SK-N-SH (cell line): Measurements from ENCODE around the gene MUSK. TPM values are rescaled to one million over a fixed set of nuclear protein-coding genes. Genes with fewer than 3 reads are reported as not detected.

Source experiments
- CTCF ChIA-PET: fragments of 300-600, 350-600 bp; formaldehyde crosslinking; extraction: SDS; loops from one replicate; lab custom pipeline; 2021; lab: Yijun Ruan, JAX
- POLR2A ChIA-PET: fragments of 350-600 bp; sonication (Branson Sonifier 250); formaldehyde crosslinking; extraction: SDS; loops from one replicate; lab custom pipeline; 2020; ENCODE audit warnings: antibody characterized with exemption, inconsistent platforms; lab: Yijun Ruan, JAX
- DNase-seq: peaks from one replicate; pipeline ENCODE4 v3.0.0; 2012
- H2AFZ ChIP-seq: fragments of 200-600 bp; sonication (generic); 2 replicates; pipeline ENCODE4 v1.8.1; 2016; ENCODE audit warnings: antibody characterized with exemption, mild to moderate bottlenecking, low read depth
- H3F3A ChIP-seq: fragments of 200-600 bp; sonication (generic); replicated peaks from 2 replicates; pipeline ENCODE3; 2016; ENCODE audit warnings: antibody characterized with exemption, mild to moderate bottlenecking; ENCODE audit not compliant: insufficient read depth
- H3K27ac ChIP-seq, 2 experiments: fragments of 200-500 bp in 1 of 2; fragments of 200-600 bp in 1 of 2; sonication (Bioruptor generic) in 1 of 2; sonication (generic), shearing (Covaris generic) in 1 of 2; 2 replicates each; pipeline versions ENCODE4 v1.5.1 to v1.6.1; 2014 to 2016; ENCODE audit warnings: low read depth in 2 of 2, inconsistent platforms in 1 of 2, low read length in 1 of 2, mild to moderate bottlenecking in 1 of 2, mixed read lengths in 1 of 2
- H3K27me3 ChIP-seq: fragments of 200-600 bp; sonication (generic), shearing (Covaris generic); 2 replicates; pipeline ENCODE4 v1.6.1; 2016; ENCODE audit warnings: mixed run types; ENCODE audit not compliant: insufficient read depth
- H3K36me3 ChIP-seq, 2 experiments: fragments of 200-500 bp in 1 of 2; fragments of 200-600 bp in 1 of 2; sonication (Bioruptor generic) in 1 of 2; sonication (generic) in 1 of 2; replicated peaks in 1 of 2; 2 replicates each; pipeline versions ENCODE3 to v1.5.1; 2014 to 2016; ENCODE audit warnings: low read length in 1 of 2, mild to moderate bottlenecking in 1 of 2; ENCODE audit not compliant: insufficient read depth in 2 of 2, control insufficient read depth in 1 of 2
- H3K4me1 ChIP-seq, 2 experiments: fragments of 200-500 bp in 1 of 2; fragments of 200-600 bp in 1 of 2; sonication (Bioruptor generic) in 1 of 2; sonication (generic), shearing (Covaris generic) in 1 of 2; 2 replicates each; pipeline versions ENCODE4 v1.5.1 to v1.6.1; 2014 to 2016; ENCODE audit warnings: low read depth in 1 of 2, low read length in 1 of 2, mixed run types in 1 of 2; ENCODE audit not compliant: insufficient read depth in 2 of 2, control insufficient read depth in 1 of 2
- H3K4me2 ChIP-seq: fragments of 200-600 bp; sonication (generic), shearing (Covaris generic); 2 replicates; pipeline ENCODE4 v1.6.1; 2017; ENCODE audit warnings: mixed run types
- H3K4me3 ChIP-seq, 2 experiments: fragments of 200-500 bp in 1 of 2; fragments of 200-600 bp in 1 of 2; sonication (Bioruptor generic) in 1 of 2; sonication (generic), shearing (Covaris generic) in 1 of 2; 2 replicates each; pipeline versions ENCODE4 v1.5.1 to v1.8.1; 2014 to 2016; ENCODE audit warnings: low read depth in 2 of 2, inconsistent platforms in 1 of 2, low read length in 1 of 2, mild to moderate bottlenecking in 1 of 2, mixed read lengths in 1 of 2, moderate library complexity in 1 of 2
- H3K79me2 ChIP-seq: fragments of 200-600 bp; sonication (generic); 2 replicates; pipeline ENCODE4 v1.8.1; 2017; ENCODE audit warnings: mild to moderate bottlenecking; ENCODE audit not compliant: insufficient read depth
- H3K9ac ChIP-seq: fragments of 200-600 bp; sonication (generic); 2 replicates; pipeline ENCODE4 v1.6.1; 2017; ENCODE audit warnings: mixed run types
- H3K9me2 ChIP-seq: fragments of 200-600 bp; sonication (generic); 2 replicates; pipeline ENCODE4 v1.6.1; 2017; ENCODE audit warnings: mixed run types
- H3K9me3 ChIP-seq: fragments of 200-600 bp; sonication (generic); 2 replicates; pipeline ENCODE4 v1.6.1; 2017; ENCODE audit warnings: mixed run types, mild to moderate bottlenecking, moderate library complexity
- H4K20me1 ChIP-seq: fragments of 200-600 bp; sonication (generic); 2 replicates; pipeline ENCODE4 v1.6.1; 2017; ENCODE audit warnings: mild to moderate bottlenecking, mixed run types; ENCODE audit not compliant: insufficient read depth
- CHD2 ChIP-seq: fragments of 150-350 bp; IDR thresholded peaks from 2 replicates; pipeline ENCODE4 v1.6.1; 2018; ENCODE audit warnings: low read length; ENCODE audit not compliant: partially characterized antibody
- EP300 ChIP-seq, 2 experiments: IDR thresholded peaks; 2 replicates each; pipeline versions ENCODE4 v1.4.0 to v1.6.1; 2012; ENCODE audit warnings: borderline replicate concordance in 1 of 2, low read depth in 1 of 2, low read length in 1 of 2
- EZH2phosphoT487 ChIP-seq: fragments of 200-600 bp; sonication (generic); IDR thresholded peaks from 2 replicates; pipeline ENCODE4 v1.6.1; 2017; ENCODE audit warnings: low read depth, mixed run types, mild to moderate bottlenecking, antibody characterized with exemption, moderate library complexity, borderline replicate concordance
- FOSL2 ChIP-seq: IDR thresholded peaks from 2 replicates; pipeline ENCODE4 v1.4.0; 2012; ENCODE audit warnings: low read depth, mild to moderate bottlenecking, moderate library complexity, borderline replicate concordance
- FOXJ3 ChIP-seq: sonication (generic); formaldehyde crosslinking; IDR thresholded peaks from 2 replicates; pipeline ENCODE4 v1.5.1; 2020; ENCODE audit warnings: mild to moderate bottlenecking, missing genetic modification reagents
- FOXM1 ChIP-seq: IDR thresholded peaks from 2 replicates; pipeline ENCODE4 v1.4.0; 2012; ENCODE audit warnings: low read depth, mild to moderate bottlenecking
- GABPA ChIP-seq: IDR thresholded peaks from 2 replicates; pipeline ENCODE4 v1.4.0; 2012; ENCODE audit warnings: low read depth, mild to moderate bottlenecking
- GATA2 ChIP-seq: sonication (generic); formaldehyde crosslinking; IDR thresholded peaks from 2 replicates; pipeline ENCODE4 v1.5.0; 2020; ENCODE audit warnings: mild to moderate bottlenecking, missing genetic modification reagents
- IRF3 ChIP-seq: fragments of 150-350 bp; IDR thresholded peaks from 2 replicates; pipeline ENCODE4 v1.6.1; 2016; ENCODE audit warnings: mild to moderate bottlenecking, low read depth, low read length
- MAX ChIP-seq: IDR thresholded peaks from 2 replicates; pipeline ENCODE4 v1.4.0; 2012; ENCODE audit warnings: low read depth
- NFIC ChIP-seq: IDR thresholded peaks from 2 replicates; pipeline ENCODE4 v1.4.0; 2012; ENCODE audit warnings: borderline replicate concordance
- NRF1 ChIP-seq: IDR thresholded peaks from 2 replicates; pipeline ENCODE4 v1.6.1; 2012; ENCODE audit warnings: low read depth, mild to moderate bottlenecking, low read length
- PBX3 ChIP-seq: IDR thresholded peaks from 2 replicates; pipeline ENCODE4; 2012
- RAD21 ChIP-seq: IDR thresholded peaks from 2 replicates; pipeline ENCODE4 v1.6.1; 2012; ENCODE audit warnings: mild to moderate bottlenecking, low read length
- RFX5 ChIP-seq: IDR thresholded peaks from 2 replicates; pipeline ENCODE4 v1.6.1; 2012; ENCODE audit warnings: mild to moderate bottlenecking, improper control_type of control experiment, low read length
- RXRA ChIP-seq: IDR thresholded peaks from 2 replicates; pipeline ENCODE4 v1.4.0; 2012; ENCODE audit warnings: low read depth, mild to moderate bottlenecking, borderline replicate concordance
- TAF1 ChIP-seq: IDR thresholded peaks from 2 replicates; pipeline ENCODE4 v1.6.1; 2012; ENCODE audit warnings: low read depth, mild to moderate bottlenecking, low read length, moderate library complexity, borderline replicate concordance
- USF1 ChIP-seq: IDR thresholded peaks from 2 replicates; pipeline ENCODE4 v1.4.0; 2012; ENCODE audit warnings: low read depth, borderline replicate concordance
- USF2 ChIP-seq: fragments of 150-350 bp; IDR thresholded peaks from 2 replicates; pipeline ENCODE4 v1.6.1; 2017; ENCODE audit warnings: antibody characterized with exemption, low read length, low read depth, borderline replicate concordance
- ZBTB33 ChIP-seq: IDR thresholded peaks from 2 replicates; pipeline ENCODE4 v1.4.0; 2012; ENCODE audit warnings: low read depth, borderline replicate concordance
- WGBS: methylation state at CpG from one replicate; pipeline ENCODE4 v1.1.6; 2017; ENCODE audit warnings: low lambda C conversion rate; 5-methylcytosine and 5-hydroxymethylcytosine counted together
- polyA plus RNA-seq, 3 experiments: library from polyadenylated mRNA; depleted of rRNA; stranded (reverse); fragments of >200 nt; gene quantifications; 2 replicates each; pipeline ENCODE4 v1.2.3, GENCODE V29; 2012

Gene MUSK
- polyA plus RNA-seq, 1 of the 3 experiments (the other 2 are of a cell fraction), result not detected

- H3F3A ChIP-seq, result peaks cover 18% of the 10 kb centered on the region
- H3K9ac ChIP-seq, result no peak overlapping the region
- no peak overlapping the region for H3K27ac ChIP-seq
- H3K79me2 ChIP-seq, result no peaks in the 10 kb centered on the region
- ChIA-PET CTCF (interaction anchor here (1.3 kb wide), 1 partner anchor 43 kb away, joined by 3 read pairs; no protein-coding TSS in a partner anchor), POLR2A (no interaction called here)
- H3K4me2 ChIP-seq, result no peak overlapping the region
- WGBS, result 77% methylated on average over 6 of the region's 6 CpGs
- H3K36me3 ChIP-seq, result no peaks in the 10 kb centered on the region
- no peaks in the 10 kb centered on the region for H3K9me2 ChIP-seq
- DNase-seq, result no peak
- H3K9me3 ChIP-seq, result no peaks in the 10 kb centered on the region
- H4K20me1 ChIP-seq, result no peaks in the 10 kb centered on the region
- no peak overlapping the region for H2AFZ ChIP-seq
- no peaks in the 10 kb centered on the region for H3K27me3 ChIP-seq
- H3K4me3 ChIP-seq, result no peak overlapping the region
- peaks cover 4 to 5% of the 10 kb centered on the region in 2 experiments; a peak in 3 of 4 replicates for H3K4me1 ChIP-seq
- TF ChIP-seq ZBTB33 (no peak), USF1 (no peak), FOXM1 (no peak), MAX (no peak), GATA2 (CRISPR knock-in tag) (no peak), GABPA (no peak), NRF1 (no peak), RAD21 (no peak), RXRA (no peak), USF2 (no peak), PBX3 (no peak), FOXJ3 (CRISPR knock-in tag) (no peak), RFX5 (no peak), CHD2 (no peak), FOSL2 (no peak), EP300 (IDR thresholded peaks at IDR 0.05; ENCODE audit: borderline replicate concordance in 1 of 2, low read depth in 1 of 2, low read length in 1 of 2) (no peak), IRF3 (no peak), TAF1 (no peak), EZH2phosphoT487 (no peak), NFIC (no peak)
Observed at GRCh38 chr9:110655754-110656641, 12.6 kb upstream of the MUSK start.
